A673 (cell line): ENCODE data around the gene SLC26A2. TPM values are rescaled to one million over a fixed set of nuclear protein-coding genes. Genes with fewer than 3 reads are reported as not detected.
"Not testable (repeated sequence)": the region's sequence is repeated elsewhere in the genome, so short reads cannot be mapped to it uniquely, and the experiment has no call there.

Experiments used
- BruUV-seq: library from RNA; stranded (reverse); fragments of 400-500 nt; replicated peaks from 2 replicates; lab custom pipeline; 2021; lab: Mats Ljungman, UMichigan
- CTCF ChIA-PET: fragments of 300-600 bp; sonication (Branson Sonifier 250); formaldehyde crosslinking; loops from one replicate; lab custom pipeline; 2022; ENCODE audit warnings: antibody characterized with exemption; lab: Charles Lee
- POLR2A ChIA-PET: fragments of 300-600 bp; sonication (Branson Sonifier 250); formaldehyde crosslinking; loops from one replicate; lab custom pipeline; 2022; ENCODE audit warnings: antibody characterized with exemption; ENCODE audit not compliant: low non-redundant PET; lab: Charles Lee
- DNase-seq: peaks from one replicate; pipeline ENCODE4 v3.0.0-alpha.2; 2015; ENCODE audit warnings: low spot score
- H3K27ac ChIP-seq: fragments of 200-600 bp; sonication (generic); 2 replicates; pipeline ENCODE4 v1.5.1; 2016; ENCODE audit warnings: mixed run types, low read depth, mild to moderate bottlenecking, mixed read lengths, antibody characterized with exemption, low read length; ENCODE audit not compliant: poor library complexity, severe bottlenecking
- H3K27me3 ChIP-seq: fragments of 200-600 bp; sonication (generic); replicated peaks from 2 replicates; pipeline ENCODE4 v1.6.1; 2017; ENCODE audit warnings: mixed run types, low read depth, mild to moderate bottlenecking, mixed read lengths, antibody characterized with exemption, low read length; ENCODE audit not compliant: insufficient read depth, poor library complexity
- H3K36me3 ChIP-seq: fragments of 200-600 bp; sonication (generic); 2 replicates; pipeline ENCODE4 v1.6.1; 2016; ENCODE audit warnings: mixed run types, mild to moderate bottlenecking, mixed read lengths, antibody characterized with exemption, low read length; ENCODE audit not compliant: insufficient read depth, poor library complexity, severe bottlenecking
- H3K4me1 ChIP-seq: fragments of 200-600 bp; sonication (generic); 2 replicates; pipeline ENCODE4 v1.6.1; 2017; ENCODE audit warnings: mixed run types, mild to moderate bottlenecking, mixed read lengths, antibody characterized with exemption, low read length; ENCODE audit not compliant: insufficient read depth, poor library complexity, severe bottlenecking
- H3K4me3 ChIP-seq: fragments of 200-600 bp; sonication (generic); 2 replicates; pipeline ENCODE4 v1.5.1; 2016; ENCODE audit warnings: low read depth, mixed run types, mild to moderate bottlenecking, mixed read lengths, low read length; ENCODE audit not compliant: poor library complexity, severe bottlenecking
- H3K9me3 ChIP-seq: fragments of 200-600 bp; sonication (generic); 2 replicates; pipeline ENCODE4 v1.6.1; 2016; ENCODE audit warnings: mixed run types, low read depth, mild to moderate bottlenecking, mixed read lengths, antibody characterized with exemption, low read length; ENCODE audit not compliant: poor library complexity, severe bottlenecking
- CTCF ChIP-seq: fragments of 300-800, 200-600 bp; sonication (generic); conservative IDR thresholded peaks from 2 replicates; pipeline ENCODE4 v1.5.1; 2017; ENCODE audit warnings: low read depth, mild to moderate bottlenecking, antibody characterized with exemption, low read length, moderate library complexity, mixed read lengths
- EZH2 ChIP-seq: fragments of 200-600 bp; sonication (generic); IDR thresholded peaks from 2 replicates; pipeline ENCODE4 v1.6.1; 2017; ENCODE audit warnings: borderline replicate concordance, low read depth, mild to moderate bottlenecking, mixed read lengths, antibody characterized with exemption, low read length; ENCODE audit not compliant: poor library complexity, severe bottlenecking
- intact Hi-C: fragments of 100-400 bp; cut with micrococcal nuclease; formaldehyde crosslinking; loops from one replicate; pipeline ENCODE4 v1.10.0; 2022; ENCODE audit not compliant: unreplicated experiment
- total RNA-seq: library from RNA; stranded (reverse); gene quantifications from 2 replicates; pipeline ENCODE4 v1.2.3, GENCODE V29; 2021

The SLC26A2 gene
- total RNA-seq, 1 experiment from 2014 or later, result 83.0 TPM

- intact Hi-C loops, result no loop called here
- Histone ChIP-seq H3K27ac (peak overlapping the region; percentile 98), H3K36me3 (no peaks in the 10 kb centered on the region), H3K4me3 (no peak overlapping the region), H3K27me3 (no peaks in the 10 kb centered on the region), H3K9me3 (no peaks in the 10 kb centered on the region), H3K4me1 (peaks cover 53% of the 10 kb centered on the region)
- TF ChIP-seq EZH2 (no peak), CTCF (no peak)
- ChIA-PET POLR2A (no interaction called here), CTCF (no interaction called here)
- no peak for DNase-seq
- no TSS peak for BruUV-seq
Observed at GRCh38 chr5:149940941-149941644, 19.5 kb upstream of the SLC26A2 start.

- POLR2A ChIA-PET, result no interaction called here
- no peak for TF ChIP-seq EZH2
- no peak for DNase-seq
- Histone ChIP-seq H3K9me3 (no peaks in the 10 kb centered on the region), H3K4me1 (peaks cover 46% of the 10 kb centered on the region), H3K4me3 (no peak overlapping the region), H3K27me3 (no peaks in the 10 kb centered on the region), H3K36me3 (no peaks in the 10 kb centered on the region), H3K27ac (peak overlapping the region; percentile 98)
- CTCF ChIA-PET, result no interaction called here
- intact Hi-C loops, result no loop called here
- BruUV-seq, result no TSS peak
Observed at GRCh38 chr5:149941795-149942194, 18.8 kb upstream of the SLC26A2 start.

GRCh38 chr5:149942199-149942598 lies 18.4 kb upstream of the SLC26A2 start:
- H3K36me3 ChIP-seq, result no peaks in the 10 kb centered on the region
- TF ChIP-seq EZH2, result no peak
- TF ChIP-seq CTCF, result no peak
- H3K27ac ChIP-seq, result no peak overlapping the region
- H3K4me3 ChIP-seq, result no peak overlapping the region
- BruUV-seq, result no TSS peak
- intact Hi-C loops, result no loop called here
- ChIA-PET CTCF (no interaction called here), POLR2A (no interaction called here)
- H3K9me3 ChIP-seq, result no peaks in the 10 kb centered on the region
- no peaks in the 10 kb centered on the region for H3K27me3 ChIP-seq
- peaks cover 42% of the 10 kb centered on the region for H3K4me1 ChIP-seq
- no peak for DNase-seq

GRCh38 chr5:149942741-149943169 lies 17.8 kb upstream of the SLC26A2 start:
- H3K36me3 ChIP-seq, H3K9me3 ChIP-seq, CTCF ChIA-PET, intact Hi-C loops, POLR2A ChIA-PET, H3K27me3 ChIP-seq, DNase-seq, H3K27ac ChIP-seq, H3K4me3 ChIP-seq, BruUV-seq: not testable (repeated sequence)
- peaks cover 36% of the 10 kb centered on the region for H3K4me1 ChIP-seq

- POLR2A ChIA-PET, H3K36me3 ChIP-seq, BruUV-seq, DNase-seq, intact Hi-C loops, H3K4me3 ChIP-seq, H3K27me3 ChIP-seq, H3K9me3 ChIP-seq, H3K27ac ChIP-seq: not testable (repeated sequence)
- CTCF ChIA-PET, result interaction anchor here (1.1 kb wide), 1 partner anchor 16 kb away, joined by 3 read pairs; no protein-coding TSS in a partner anchor
- peaks cover 30% of the 10 kb centered on the region for H3K4me1 ChIP-seq
Observed at GRCh38 chr5:149943177-149943949, 17.2 kb upstream of the SLC26A2 start.
